Lower leg skin (tissue), 4 donors: ENCODE results near the gene ABCA4. TPM values are rescaled to one million over a fixed set of nuclear protein-coding genes. Genes with fewer than 3 reads are reported as not detected.
"Not testable (repeated sequence)": the region's sequence is repeated elsewhere in the genome, so short reads cannot be mapped to it uniquely, and the experiment has no call there.

Source experiments
- DNase-seq, 2 donors: peaks; one replicate each; pipeline ENCODE4 v3.0.0-alpha.2; 2019; ENCODE audit warnings: low spot score in 2 of 2
- H3K4me3 ChIP-seq: fragments of 200-600 bp; sonication (generic); 2 replicates; pipeline ENCODE4 v1.5.1; 2017; ENCODE audit warnings: mild to moderate bottlenecking, low read depth; ENCODE audit not compliant: poor library complexity, severe bottlenecking
- POLR2A ChIP-seq, 2 donors: fragments of 450-650 bp; IDR thresholded peaks; one replicate each; pipeline ENCODE4 v1.6.1; 2016 to 2017; ENCODE audit warnings: antibody characterized with exemption in 2 of 2, mild to moderate bottlenecking in 1 of 2, moderate library complexity in 1 of 2
- WGBS, 2 donors: methylation state at CpG; one replicate each; pipeline ENCODE4 v1.1.5; 2018; 5-methylcytosine and 5-hydroxymethylcytosine counted together
- intact Hi-C: fragments of 100-400 bp; cut with DNase I; formaldehyde crosslinking; loops from one replicate; pipeline ENCODE4 v1.15.0; 2023; ENCODE audit warnings: low total_unique reads
- total RNA-seq, 4 donors: library from RNA; depleted of rRNA; stranded (reverse); fragments of >200 nt; gene quantifications; one replicate each; pipeline ENCODE4 v1.1.0, GENCODE V29; 2016
- TF ChIP-seq, protein P1 (sequence below), 3 donors: fragments of 450-650 bp; IDR thresholded peaks; one replicate each; pipeline ENCODE4 v1.5.1; 2016; ENCODE audit warnings: antibody characterized with exemption in 3 of 3, mild to moderate bottlenecking in 3 of 3, moderate library complexity in 2 of 3

ABCA4 gene
- total RNA-seq, 4 donors from 2014 or later, result 0.46 to 5.3 (median 3.8) TPM

DNA sequence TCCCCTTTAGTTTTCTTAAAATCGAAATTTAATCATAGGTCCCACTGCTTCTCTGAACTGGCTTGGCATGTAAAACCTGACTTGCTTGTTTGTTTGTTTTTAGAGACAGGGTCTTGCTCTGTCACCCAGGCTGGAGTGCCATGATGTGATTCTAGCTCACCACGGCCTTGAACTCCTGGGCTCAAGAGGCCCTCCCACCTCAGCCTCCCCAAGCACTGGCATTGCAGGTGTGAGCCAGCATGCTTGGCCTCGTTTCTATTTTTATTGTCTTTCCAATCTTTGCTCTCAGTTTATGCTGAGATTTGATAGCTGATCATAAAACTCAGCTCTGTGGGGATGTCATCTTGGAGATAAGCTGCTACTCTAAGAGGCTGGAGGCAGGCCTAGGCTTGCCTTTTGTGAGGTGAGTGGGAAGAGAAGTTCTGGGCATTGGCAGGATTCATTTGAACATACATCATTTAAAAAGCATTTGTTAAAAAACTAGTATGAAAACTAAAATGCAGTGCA, 160.3 kb downstream of the ABCA4 start:
- 35 to 38% methylated on average over 3 of the region's 3 CpGs for WGBS, 2 donors
- no peak for DNase-seq
- intact Hi-C loops, result no loop called here

DNA sequence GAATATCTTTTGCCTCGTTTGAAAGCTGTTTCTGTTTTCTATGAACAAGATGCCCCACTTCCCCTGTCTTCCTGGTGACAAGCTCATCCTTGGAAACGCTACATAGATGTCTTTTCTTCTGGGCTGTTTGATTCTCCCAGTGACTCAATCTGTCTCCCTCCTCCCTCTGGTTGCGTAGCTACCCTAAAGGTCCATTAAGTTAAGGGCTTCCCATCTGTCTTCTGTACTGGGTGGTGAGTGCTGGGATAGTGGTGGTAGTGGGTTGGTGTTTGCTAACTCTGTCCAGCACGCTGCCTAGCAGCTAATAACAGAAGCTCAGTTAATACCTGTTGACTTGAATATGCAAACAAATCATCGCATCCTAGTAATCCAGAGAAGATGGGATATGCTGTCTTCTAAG, 161.5 kb downstream of the ABCA4 start:
- intact Hi-C loops, result no loop called here
- no peak for DNase-seq
- no peak overlapping the region for H3K4me3 ChIP-seq
- TF ChIP-seq POLR2A (IDR thresholded peaks at IDR 0.05), result no peak
- TF ChIP-seq, protein P1, sequence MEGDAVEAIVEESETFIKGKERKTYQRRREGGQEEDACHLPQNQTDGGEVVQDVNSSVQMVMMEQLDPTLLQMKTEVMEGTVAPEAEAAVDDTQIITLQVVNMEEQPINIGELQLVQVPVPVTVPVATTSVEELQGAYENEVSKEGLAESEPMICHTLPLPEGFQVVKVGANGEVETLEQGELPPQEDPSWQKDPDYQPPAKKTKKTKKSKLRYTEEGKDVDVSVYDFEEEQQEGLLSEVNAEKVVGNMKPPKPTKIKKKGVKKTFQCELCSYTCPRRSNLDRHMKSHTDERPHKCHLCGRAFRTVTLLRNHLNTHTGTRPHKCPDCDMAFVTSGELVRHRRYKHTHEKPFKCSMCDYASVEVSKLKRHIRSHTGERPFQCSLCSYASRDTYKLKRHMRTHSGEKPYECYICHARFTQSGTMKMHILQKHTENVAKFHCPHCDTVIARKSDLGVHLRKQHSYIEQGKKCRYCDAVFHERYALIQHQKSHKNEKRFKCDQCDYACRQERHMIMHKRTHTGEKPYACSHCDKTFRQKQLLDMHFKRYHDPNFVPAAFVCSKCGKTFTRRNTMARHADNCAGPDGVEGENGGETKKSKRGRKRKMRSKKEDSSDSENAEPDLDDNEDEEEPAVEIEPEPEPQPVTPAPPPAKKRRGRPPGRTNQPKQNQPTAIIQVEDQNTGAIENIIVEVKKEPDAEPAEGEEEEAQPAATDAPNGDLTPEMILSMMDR (IDR thresholded peaks at IDR 0.05), result no peak
- 72 to 80% methylated on average over 5 of the region's 5 CpGs for WGBS, 2 donors

More for the DNA sequence above, 160.3 kb downstream of the ABCA4 start:
- no peak for TF ChIP-seq POLR2A (IDR thresholded peaks at IDR 0.05)
- TF ChIP-seq, protein P1 (IDR thresholded peaks at IDR 0.05), result no peak
- no peak overlapping the region for H3K4me3 ChIP-seq

DNA sequence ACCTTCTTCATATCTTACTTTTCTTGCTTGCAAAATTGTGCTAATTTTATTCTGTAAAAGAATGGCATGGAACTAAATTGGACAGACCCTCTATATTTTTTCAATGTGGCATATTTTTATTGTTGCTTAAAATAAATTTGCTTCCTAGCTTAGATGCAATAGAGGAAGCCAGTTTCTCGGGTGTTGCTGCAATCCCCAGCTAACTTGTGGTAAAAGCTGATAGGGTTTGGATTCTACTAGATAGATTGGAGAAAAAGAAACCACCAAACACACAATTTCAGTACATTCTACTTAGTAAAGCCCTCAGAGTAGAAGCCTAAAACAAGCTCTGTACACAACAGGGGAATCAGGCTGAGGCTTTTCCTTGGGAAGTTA, 162.2 kb downstream of the ABCA4 start:
- WGBS, 2 donors, result 63 to 70% methylated on average over 1 of the region's 1 CpG
- DNase-seq, result no peak
- no peak for TF ChIP-seq POLR2A (IDR thresholded peaks at IDR 0.05)
- TF ChIP-seq, protein P1 (IDR thresholded peaks at IDR 0.05), result no peak
- H3K4me3 ChIP-seq, result no peak overlapping the region
- intact Hi-C loops, result no loop called here

DNA sequence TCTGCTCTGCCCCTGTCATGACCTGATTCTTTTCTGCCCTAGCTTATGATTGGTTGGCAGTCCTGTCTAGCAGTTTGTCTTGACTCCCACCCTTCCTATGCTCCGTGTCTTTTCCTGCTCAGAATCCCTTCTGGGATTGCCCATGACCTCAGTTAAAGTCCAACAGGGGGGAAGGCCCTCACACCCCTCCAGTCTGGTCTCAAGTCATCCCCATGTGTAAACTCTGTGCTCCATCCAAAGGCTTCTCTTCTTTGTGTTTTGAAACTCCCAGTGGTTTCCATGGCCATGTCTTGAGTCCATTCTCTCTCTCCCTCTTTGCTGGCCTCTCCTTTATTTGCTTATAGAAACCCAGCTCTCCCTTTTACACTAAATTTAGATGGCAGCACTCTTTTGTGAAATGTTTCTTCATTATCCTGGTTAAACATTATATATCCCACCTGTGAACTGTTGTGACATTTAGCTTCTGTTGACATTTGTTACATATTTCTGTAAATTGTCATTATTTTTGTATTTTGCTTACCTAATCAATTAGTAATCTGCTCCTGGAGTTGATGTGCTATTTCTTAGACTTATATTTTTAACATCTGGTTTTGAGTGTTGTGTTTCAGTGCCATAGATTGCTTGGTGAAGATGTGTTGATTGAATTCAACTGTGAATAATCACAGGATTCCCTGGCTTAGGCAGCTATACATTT, 162.8 kb downstream of the ABCA4 start:
- intact Hi-C loops, result no loop called here
- DNase-seq, result no peak
- H3K4me3 ChIP-seq, result no peak overlapping the region
- TF ChIP-seq, protein P1 (IDR thresholded peaks at IDR 0.05), result no peak
- no peak for TF ChIP-seq POLR2A (IDR thresholded peaks at IDR 0.05)
- WGBS, 2 donors, result 57 to 85% methylated on average over 1 of the region's 1 CpG

DNA sequence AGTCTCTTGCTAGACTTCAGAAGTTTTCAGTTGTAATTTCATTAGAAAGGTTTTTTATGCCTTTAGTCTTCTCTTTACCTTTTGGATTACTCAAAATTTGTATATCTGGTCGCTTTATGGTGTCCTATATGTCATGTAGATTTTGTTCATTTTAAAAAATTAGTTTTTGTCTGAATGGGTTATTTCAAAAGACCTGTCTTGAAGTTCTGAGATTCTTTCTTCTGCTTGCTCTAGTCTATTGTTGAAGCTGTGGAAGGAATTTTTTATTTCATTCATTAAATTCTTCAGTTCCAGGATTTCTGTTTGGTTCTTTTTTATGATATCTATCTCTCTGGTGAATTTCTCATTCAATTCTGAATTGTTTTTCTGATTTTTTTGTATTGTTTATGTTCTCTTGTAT, 165.2 kb downstream of the ABCA4 start:
- intact Hi-C loops, result no loop called here
- H3K4me3 ChIP-seq, result no peak overlapping the region
- TF ChIP-seq POLR2A (IDR thresholded peaks at IDR 0.05), result no peak
- TF ChIP-seq, protein P1 (IDR thresholded peaks at IDR 0.05), result no peak
- WGBS, 2 donors, result 61 to 75% methylated on average over 1 of the region's 1 CpG
- DNase-seq, result no peak

DNA sequence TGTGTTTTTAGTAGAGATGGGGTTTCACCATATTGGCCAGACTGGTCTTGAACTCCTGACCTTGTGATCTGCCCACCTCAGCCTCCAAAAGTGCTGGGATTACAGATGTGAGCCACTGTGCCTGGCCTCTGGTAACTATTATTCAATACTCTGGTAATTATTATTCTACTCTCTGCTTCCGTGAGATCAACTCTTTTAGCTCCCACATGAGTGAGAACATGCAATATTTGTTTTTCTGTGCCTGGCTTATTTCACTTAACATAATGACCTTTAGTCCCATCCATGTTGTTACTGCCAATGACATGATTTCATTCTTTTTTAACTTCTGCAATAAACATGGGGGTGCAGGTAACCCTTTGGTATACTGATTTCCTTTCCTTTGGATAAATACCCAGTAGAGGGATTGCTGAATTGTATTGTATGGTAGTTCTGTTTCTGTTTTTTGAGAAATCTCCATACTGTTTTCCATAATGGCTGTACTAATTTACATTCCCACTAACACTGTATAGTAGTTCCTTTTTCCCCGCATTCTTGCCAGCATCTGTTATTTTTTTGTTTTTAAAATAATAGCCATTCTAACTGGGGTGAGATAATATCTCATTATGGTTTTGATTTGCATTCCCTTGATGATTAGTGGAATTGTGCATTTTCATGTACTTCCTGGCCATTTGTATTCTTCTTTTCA, 173.8 kb downstream of the ABCA4 start:
- DNase-seq, intact Hi-C loops, H3K4me3 ChIP-seq: not testable (repeated sequence)
- WGBS, 2 donors, result 84 to 90% methylated on average over 2 of the region's 2 CpGs
